DMS 273 (cell line): ENCODE measurements around the gene ZNF619.

Source experiments
- DNase-seq: peaks from one replicate; lab custom pipeline; 2025; ENCODE audit not compliant: unreplicated experiment; lab: John Stamatoyannopoulos, UW

The ZNF619 gene

GRCh38 chr3:40528426-40528825, 51.5 kb downstream of the ZNF619 start:
- no peak for DNase-seq

- no peak for DNase-seq
These were observed 55.3 kb downstream of the ZNF619 start for GRCh38 chr3:40532252-40532651.

GRCh38 chr3:40534283-40534682, 57.4 kb downstream of the ZNF619 start:
- DNase-seq, result no peak
